A172 (cell line): ENCODE data around the gene IGF2BP2. TPM values are rescaled to one million over a fixed set of nuclear protein-coding genes. Genes with fewer than 3 reads are reported as not detected.
A peak's percentile ranks its signal among the peaks of the same experiment; 100 is the strongest.
"Not testable (repeated sequence)": the region's sequence is repeated elsewhere in the genome, so short reads cannot be mapped to it uniquely, and the experiment has no call there.

ENCODE experiments used
- DNase-seq: peaks from one replicate; pipeline ENCODE4 v3.0.0-alpha.2; 2015; ENCODE audit warnings: low spot score
- total RNA-seq: library from RNA; depleted of rRNA; stranded (reverse); fragments of >200 nt; shearing (Covaris generic); gene quantifications from 2 replicates; pipeline ENCODE4 v1.2.3, GENCODE V29; 2014

IGF2BP2 gene
- total RNA-seq, 1 experiment from 2014 or later = 29.7 TPM

DNA sequence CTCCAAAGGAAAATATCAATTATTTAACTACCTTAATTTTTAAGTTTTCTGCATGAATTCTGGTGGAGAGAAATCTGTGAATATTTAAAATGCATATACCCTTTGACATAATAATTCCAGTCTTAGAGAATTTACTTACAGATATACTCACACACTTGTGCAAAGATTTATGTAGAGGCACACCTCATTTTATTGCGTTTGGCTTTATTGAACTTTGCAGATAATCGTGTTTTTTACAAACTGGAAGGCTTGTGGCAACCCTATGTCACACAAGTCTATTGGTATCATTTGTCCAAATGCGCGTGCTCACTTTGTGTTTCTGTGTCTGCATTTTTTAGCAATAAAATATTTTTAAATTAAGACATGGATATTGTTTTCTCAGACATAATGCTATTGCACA is 157.3 kb downstream of the IGF2BP2 start:
- DNase-seq = no peak

DNA sequence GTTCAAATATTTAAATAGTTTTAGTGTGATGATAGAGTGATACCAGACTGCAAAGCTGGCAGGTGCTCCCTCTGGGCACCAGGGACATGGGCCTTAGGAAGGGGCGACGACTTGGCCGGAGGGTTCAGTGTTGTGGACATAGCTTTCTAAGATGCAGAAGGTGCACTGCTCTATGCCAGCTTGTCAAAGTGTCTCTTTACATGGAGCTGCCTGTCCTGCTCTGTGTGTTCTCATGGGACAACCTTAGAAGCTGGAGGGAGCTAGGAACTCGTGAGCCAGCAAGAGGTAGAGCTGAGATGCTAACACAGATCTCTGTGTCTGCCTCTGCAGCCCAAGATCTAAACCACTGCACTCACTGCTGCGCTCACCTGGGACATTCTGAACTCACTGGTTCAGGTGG is 160.9 kb downstream of the IGF2BP2 start:
- DNase-seq = no peak

DNA sequence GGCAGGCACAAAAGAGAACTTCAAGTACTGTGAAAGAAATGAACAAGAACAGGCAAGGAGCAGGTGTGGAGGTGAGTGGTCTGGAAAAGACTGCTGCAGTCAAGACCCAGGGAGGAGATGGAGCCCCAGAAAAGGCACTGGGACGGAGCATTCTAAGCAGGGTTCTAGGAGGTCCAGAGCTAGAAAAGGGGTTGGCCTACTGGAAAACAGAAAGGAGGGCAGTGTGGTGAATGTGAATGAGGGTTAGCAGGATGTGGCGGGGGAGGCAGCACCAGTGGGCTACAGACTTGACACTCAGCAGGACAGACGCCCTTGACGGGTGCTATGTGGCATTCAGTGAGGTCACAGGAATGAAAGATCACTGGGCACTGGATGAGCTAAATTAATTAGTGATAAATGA is 163.1 kb downstream of the IGF2BP2 start:
- DNase-seq = no peak

DNA sequence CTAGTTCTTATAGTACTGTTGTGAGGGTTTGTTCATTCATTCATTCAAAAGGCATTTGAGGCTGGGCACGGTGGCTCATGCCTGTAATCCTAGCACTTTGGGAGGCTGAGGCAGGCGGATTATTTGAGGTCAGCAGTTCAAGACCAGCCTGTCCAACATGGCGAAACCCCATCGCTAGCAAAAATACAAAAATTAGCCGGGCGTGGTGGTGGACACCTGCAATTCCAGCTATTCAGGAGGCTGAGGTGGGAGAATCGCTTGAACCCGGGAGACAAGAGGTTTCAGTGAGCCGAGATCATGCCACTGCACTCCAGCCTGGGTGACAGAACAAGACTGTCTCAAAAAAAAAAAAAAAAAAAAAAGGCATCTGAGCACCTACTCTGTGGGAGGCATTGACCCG is 163.5 kb downstream of the IGF2BP2 start:
- not testable (repeated sequence) for DNase-seq

DNA sequence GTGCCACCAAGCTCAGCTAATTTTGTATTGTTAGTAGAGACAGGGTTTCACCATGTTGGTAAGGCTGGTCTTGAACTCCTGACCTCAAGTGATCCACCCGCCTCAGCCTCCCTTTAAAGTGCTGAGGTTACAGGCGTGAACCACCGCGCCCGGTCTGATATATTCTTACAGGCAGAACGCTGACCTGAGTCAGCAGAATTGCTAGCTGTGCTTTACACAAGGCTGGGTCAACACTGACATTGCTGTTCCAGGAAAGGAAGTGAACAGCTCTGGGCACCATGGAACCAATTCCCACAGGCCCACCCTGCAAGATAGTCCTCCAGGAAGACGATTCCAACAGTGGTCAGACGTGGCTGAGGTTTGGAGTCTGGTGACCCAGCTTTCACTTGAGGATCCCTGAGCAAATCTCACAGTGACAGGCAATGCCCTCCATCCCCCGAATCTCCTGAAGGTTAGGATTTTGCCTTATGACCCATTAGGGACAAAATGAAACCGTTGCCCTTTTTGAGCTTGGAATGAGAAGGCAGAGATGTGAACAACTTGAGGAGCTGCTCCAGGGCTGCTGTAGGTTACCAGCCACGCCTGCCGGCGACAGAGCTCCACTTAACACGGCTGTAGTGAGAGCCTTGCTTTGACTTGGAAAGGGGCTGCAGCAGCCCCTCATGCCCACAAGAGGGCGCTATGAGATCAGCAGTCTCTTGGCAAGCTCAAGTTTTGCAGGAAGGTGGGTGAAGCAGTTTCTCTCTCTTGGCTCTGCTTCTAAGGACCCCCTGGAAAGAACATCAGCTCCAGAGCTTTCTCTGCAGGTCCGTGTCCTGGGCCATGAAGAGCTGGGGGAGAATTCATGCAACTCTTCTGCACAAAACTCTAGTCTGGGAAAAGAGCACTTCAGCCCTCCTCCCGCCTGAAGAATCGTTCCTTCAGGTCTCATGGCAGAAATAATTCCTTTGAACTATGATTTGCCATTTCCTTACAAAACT is 164.6 kb downstream of the IGF2BP2 start:
- DNase-seq = peak; percentile 83

DNA sequence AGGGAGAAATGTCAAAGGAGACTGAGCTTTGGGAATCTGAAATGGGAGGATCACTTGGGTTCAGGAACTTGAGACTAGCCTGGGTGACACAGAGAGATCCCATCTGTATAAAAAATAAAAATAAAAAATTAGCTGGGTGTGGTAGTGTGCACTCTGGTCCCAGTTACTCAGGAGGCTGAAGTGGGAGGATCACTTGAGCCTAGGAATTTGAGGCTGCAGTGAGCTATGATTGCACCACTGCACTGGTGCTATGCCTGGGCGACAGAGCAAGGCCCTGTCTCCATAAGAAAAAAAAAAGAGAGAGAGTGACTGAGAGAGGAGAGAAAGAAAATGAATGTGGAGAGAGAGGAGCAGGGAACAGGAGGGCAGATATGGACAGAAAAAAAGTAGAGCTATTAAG is 165.9 kb downstream of the IGF2BP2 start:
- no peak for DNase-seq

DNA sequence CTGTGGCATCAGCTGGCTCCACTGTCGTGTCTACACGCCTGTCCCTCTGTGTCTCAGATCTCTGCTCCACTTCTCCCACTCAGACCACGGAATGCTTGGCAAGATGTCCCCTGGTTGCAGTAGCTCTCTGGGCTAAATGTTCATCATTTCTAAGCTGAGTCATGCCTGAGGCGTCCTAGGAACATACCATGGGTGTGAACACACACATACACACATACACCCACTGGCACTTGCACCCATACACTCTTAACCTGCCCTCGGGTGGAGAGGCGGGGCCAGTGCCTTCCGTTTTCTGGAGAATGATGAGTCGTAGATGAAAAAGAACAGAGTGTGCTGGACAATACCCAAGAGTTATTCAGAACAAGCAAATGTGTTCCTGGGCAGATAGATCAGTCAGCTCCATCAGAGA is 166.3 kb downstream of the IGF2BP2 start:
- peak; percentile 81 for DNase-seq

DNA sequence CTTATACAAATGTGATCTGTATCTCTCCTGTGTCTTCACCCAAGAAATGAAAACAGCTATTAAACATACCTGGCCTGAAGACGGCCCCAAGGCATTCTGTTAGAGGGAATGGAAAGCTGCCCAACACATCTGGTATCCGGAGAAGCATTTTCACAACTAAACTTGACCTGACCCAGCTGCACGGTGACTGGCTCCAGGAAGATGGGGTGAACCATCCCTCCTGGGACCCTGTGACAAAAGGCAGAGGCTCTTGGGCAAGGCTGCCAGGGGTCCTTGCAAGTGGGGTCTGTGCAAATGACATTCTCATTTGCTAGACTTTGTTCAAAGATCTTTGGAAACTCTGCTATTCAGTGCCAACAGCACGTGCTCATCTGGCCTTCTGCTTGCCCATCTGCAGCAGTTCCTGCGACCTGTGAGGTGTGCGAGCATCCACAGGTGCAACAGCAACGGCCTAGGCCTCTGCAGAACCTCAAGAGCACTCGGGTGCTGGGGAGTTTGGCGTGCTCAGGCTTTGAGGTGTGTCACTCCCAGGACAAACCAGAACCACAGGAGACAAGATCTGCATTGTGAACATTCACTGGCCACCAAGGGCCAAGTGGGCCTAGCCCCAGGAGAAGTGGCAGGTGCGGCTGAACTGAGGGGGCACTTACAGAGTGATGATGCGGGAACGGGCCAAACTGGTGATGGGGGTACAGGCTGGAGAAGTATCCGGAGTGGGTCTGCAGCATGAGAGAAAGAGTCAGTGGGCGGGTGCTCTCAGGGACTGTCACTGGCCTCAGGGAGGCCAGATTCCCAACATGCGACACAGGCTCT is 166.9 kb downstream of the IGF2BP2 start:
- no peak for DNase-seq

DNA sequence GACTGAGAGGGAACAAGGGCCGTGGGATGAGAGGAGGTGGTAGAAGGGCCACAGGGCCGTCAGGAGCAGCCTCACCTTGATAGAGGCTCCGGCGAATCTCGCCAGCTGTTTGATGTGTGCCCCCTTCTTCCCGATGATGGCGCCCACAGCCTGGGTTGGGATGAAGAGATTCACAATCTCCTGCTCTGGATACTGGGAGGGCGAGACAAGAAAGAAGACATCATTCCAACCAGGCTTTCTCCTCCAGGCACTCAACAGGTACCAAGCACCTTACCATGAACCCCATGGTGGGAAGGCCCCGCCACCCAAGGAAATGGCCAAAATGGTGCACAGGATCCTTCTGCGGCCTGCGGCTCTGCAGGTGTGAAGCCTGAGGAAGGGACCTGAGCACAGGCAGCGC is 167.6 kb downstream of the IGF2BP2 start:
- no peak for DNase-seq

DNA sequence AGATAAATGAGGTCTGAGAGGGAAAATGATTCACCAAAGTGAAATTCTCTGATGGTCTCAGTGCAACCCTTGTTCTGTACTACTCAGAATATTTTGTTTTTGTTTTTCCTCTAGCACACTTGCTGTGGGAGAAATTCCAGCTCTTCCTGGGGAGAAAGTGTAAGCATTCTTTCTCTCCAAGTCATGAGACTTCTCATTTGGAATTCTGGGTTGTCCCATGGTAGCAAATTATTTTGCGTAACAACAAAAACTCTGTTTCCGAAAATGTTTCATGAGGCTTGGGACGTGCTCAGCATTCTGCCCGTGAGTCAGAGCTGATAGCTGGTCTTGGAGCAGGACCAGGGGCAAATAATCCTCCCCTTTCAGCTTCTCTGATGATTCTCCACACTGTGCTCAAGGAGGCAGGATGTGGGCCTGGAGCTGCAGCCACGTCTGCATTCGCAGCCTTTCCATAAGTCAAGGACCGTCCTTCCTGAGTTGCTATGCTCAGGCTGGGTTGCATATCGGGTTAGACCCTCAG is 168.5 kb downstream of the IGF2BP2 start:
- DNase-seq = peak; percentile 98

DNA sequence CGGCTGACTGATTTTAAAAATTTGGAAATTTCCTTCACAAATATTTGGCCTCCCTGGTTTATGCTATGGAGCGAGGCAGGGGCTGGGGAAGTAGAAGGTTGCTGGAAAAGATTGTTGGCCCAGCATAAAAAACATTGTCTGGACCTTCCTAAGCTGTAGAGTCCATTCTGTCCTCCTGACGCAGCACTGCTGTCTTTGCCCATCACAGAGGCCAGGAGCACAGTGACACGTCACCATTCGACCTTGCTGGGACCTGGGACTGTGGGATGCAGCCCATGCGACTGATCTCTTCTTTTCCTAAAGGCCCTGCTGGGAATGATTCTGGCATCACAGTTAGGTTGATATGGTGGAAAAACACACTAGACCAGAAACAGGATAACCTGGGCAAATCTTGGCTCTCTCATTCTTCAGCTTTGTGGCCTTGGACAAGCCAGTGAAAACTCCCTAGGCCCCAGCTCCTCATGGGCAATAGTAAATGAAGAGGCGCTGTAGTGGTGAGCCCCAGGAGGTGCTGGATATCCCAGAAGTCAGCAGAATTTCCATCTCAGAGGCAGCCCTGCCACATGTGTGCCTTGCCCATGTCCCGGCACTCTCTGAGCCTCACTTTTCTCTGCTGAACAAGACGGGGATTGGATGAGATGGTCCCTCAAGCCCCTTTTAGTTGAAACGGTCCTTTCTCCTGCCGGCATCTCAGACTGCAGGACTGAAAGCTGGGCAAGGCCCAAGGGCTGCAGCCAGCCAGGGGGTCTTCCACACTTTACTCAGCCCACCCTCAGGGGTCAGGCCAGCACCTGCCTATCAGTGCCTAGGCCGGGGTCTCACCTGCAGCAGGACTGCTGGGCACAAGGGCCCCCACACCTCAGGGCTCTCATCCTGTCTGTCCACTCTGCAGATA is 169.2 kb downstream of the IGF2BP2 start:
- no peak for DNase-seq

DNA sequence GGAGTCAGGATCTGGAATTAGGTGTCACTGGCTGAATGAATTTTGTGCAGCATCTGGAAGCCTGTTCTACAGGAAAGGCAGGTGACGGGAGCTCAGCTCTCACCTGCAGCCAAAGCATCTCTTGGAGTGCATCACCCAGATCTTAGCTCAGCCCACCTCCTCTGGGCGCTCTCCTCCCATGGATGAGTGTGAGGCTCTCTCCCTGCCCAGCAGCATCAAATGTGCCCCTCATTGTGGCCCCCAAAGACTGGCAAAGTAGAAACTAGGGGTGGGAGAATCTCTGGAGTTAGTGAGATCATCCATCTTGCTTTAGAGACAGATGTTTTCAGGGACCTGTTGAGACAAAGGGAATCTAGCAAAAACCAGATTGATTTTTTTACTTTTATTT is 170.1 kb downstream of the IGF2BP2 start:
- DNase-seq = no peak

DNA sequence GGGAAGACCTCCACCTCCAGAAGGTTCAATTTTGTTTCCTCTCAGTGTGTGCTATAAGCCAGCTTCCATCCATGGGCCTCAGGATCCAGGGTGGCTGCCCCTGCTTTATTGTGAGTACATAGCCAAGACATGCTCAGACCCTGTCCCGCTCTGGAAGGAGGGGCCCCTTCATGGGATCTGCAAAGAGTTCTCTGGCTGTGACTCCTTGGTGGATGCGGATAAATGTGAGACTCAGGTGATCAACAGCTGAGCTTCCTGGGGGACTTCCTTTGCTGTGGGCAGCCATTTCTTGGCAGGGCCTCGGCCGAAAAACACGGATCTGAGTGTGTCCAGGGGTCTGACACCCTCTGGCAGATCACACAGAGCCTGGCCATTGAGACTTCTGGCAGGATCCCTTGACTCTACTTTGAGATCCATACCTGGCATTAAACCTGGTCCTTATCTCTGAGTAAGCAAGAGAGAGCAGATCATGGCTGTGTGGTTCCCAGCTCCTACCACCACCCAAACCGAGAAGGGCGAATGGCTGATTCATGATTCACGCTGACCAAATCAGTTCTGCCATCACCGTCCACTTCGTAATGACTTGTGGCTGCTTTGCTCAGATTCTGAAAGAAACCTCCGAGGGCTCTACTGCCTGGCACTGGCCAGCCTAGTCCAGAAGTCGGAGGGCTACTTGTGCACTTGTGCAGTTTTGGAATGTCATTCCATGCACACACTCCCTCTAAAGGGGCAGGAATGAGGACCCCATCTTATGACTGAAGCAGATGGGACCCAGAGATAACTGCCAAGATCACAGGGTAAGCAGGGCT is 170.7 kb downstream of the IGF2BP2 start:
- DNase-seq = peak; percentile 70

DNA sequence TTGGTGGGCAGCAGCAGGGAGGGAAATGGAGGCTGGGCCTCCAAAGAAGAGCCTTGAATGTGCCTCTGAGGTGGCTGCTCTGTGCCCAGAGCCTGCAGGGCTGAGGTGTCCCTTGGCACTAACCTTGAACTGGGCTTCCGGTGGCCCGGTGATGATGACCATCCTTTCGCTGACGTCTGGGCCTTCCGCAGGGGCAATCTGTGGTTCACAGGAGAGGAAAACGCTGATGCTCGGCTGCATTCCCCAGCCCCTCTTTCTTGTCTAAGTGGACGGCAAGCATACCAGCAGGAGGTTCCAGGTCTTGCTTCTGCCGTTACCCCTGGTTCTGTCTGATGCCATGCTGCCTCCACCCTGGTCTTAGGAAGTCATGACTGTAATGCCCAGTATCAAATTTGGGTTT is 172.9 kb downstream of the IGF2BP2 start:
- DNase-seq = no peak

DNA sequence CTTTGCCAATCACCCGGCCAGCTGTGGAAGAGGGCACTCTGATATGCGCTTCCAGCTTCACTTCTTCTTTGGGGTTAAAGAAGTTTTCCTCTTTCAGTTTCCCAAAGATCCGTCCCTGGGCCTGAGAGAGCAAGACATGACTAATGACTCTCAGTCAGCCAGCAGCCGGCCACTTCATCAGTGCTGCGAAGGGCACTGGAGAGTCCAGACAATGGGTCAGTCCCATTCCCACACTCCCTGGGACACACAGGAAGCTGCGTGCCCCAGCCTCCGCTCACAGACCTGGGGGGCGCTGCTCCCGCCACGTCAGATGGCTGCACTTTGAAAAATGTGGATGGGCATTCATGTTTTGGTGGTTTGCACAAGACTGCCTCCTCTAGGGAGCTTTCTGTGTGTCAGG is 175.4 kb downstream of the IGF2BP2 start:
- no peak for DNase-seq

DNA sequence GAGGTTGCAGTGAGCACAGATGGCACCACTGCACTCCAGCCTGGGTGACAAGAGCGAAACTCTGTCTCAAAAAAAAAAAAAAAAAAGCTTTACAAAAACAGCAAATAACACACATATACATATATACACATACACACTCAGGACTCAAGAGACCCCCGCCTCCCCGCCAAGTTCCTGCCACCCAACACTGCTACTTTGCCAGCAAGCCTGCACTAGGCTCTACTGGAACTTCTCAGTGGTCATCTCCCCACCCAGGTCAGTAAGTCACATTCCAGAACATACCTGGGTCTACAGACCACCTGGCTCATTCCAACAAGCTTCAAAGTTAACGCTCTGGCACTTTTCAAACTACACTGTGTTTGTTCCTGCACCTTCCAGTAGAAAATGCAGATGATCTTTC is 176.4 kb downstream of the IGF2BP2 start:
- DNase-seq = no peak

DNA sequence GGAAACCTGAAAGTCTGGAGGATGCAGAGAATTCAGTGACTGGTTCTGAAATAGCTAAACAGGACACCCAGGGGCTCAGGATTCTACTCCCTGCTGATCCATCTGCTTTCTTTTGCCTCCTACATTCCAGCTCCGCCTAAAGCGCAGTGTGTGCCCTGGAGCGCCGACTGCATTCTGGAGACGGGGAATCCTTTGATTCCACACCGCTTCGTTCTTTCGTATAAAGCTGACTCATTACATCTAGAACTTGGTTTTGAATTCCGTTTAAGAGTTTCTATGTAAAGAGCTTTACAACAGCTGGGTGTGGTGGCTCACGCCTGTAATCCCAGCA is 177.0 kb downstream of the IGF2BP2 start:
- DNase-seq = no peak

DNA sequence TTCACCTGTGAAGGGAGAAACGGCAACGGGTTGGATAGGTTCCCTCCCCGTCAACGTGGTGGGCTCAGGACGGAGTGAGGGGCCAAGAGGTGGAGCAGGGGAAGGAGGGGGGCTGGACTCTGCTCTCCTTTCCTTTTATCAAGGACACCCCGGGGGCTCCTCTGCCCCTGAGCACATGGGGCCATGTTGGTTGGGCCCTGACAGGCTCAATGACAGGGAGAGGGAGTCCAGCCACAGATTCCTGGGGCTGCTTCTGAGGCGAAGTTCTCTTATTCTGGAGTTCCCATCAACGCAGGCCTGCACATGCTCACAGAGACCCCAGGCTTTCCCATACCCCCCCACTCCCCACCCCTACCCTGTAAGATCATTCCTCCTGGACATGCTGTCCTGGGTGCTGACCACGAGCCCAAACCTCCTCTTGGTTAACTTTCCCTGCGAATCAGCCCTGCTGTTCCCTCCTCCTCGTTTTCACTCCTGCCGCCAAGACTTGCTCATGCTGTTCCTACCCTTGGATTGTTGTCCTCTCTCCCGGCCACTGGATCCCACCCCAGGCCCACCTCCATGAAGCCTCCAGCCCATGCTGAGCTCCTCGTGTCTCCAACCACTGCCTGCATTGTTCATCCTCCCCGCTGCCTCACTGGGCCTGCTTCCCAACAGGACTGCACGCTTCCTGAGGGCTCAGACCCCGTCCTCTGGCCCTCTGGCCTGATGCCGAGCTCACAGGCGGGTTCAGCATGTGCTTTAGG is 177.5 kb downstream of the IGF2BP2 start:
- DNase-seq = no peak

DNA sequence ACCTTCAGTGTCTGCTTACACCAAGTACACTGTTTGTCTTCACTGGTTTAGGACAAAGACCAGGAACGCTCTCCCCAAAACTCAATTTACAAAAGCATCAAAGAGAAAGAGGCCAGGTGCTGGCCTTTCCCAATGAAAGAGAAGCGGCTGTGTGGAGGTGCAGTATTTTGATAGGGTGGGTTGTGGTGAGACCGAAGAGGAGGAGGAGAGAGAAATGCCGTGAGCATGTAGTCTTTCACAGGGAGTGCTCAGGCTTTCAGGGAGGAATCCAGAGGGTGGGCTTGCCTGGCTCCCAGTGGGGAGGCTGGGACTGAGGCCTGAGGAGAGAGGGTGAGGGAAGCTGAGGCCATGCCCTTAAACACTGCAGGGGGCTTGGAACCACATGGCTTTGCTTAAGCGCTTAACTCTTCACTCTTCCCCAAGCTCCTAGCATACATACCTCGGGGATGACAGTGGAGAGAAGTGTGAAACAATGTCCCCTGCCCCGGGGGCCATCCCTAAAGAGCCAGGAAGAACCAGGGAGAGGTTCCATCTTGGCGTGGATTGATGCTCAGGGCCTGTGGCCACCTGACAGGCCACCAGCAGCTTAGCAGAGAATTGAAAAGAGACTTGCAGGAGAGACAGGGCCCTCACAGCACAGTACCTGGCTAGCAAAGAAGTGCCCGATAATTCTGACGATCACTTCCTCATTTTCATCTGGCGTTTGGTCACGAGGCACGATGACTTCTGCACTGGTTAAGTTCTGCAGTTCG is 178.3 kb downstream of the IGF2BP2 start:
- DNase-seq = no peak
